GM21723 (cell line): ENCODE measurements around the gene GPR84.
"Not testable (repeated sequence)": the region's sequence is repeated elsewhere in the genome, so short reads cannot be mapped to it uniquely, and the experiment has no call there.

ENCODE experiments used
- ATAC-seq: cut with Tn5 transposase; IDR thresholded peaks from one replicate; pipeline ENCODE4 v1.9.1; 2021; ENCODE audit warnings: mild to moderate bottlenecking, moderate library complexity; ENCODE audit not compliant: unreplicated experiment

Gene GPR84

DNA sequence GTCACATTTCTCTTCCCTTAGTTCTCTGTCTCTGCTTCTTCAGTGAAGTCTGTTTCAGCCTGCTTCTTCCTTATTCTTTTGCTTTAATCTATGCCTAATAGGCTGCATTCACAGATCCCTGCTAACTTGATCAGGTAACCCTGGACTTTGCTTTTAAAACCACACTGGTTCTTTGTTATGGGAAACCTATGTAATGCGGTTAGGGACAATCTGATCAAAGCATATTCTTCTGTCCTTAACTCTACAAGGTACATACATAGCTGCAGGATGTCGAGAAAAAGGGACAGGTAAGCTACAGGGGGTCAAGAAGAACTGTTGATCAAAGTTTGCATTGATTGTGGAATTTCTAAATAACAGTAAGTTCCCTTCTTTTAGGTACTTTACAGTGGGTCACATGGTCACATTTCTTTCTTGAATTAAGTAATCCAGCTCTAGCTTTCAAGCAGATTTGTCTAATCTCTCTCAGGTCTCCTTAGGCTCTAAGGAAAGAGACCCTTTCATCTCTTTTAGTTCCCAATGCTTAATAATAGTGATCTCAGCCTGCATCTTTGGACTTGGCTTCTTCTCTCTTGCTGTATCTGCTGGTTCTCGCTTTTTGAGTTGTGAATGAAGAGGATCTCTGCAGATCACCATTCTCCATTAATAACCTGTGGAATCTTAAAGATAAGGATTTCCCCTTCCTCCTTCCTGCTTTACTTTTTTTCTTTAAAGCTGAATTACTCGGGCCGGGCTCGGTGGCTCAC lies 35.5 kb downstream of the GPR84 start:
- ATAC-seq, result no peak

DNA sequence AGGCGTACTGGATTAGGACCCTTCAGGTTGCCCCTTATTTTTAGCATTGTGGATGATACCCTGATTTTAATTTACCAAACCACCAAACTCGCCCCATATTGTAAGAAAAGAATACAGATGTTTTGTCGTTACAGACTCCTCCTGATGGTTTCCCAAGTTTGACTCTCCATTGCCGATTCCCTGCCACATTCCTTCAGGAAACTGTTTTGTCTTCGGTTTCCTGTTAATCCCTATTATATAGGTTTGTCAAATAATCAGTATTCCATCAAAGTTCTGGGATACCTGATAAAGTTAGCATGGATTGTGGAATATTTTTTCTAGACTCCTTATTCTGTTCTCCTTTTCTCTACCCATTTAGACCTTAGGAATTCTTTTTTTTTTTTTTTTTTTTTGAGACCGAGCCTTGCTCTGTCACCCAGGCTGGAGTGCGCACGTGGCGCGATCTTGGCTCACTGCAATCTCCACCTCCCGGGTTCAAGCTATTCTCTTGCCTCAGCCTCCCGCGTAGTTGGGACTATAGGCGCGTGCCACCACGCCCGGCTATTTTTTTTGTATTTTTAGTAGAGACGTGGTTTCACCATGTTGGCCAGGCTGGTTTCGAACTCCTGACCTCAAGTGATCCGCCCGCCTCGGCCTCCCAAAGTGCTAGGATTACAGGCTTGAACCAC lies 38.7 kb downstream of the GPR84 start:
- not testable (repeated sequence) for ATAC-seq

DNA sequence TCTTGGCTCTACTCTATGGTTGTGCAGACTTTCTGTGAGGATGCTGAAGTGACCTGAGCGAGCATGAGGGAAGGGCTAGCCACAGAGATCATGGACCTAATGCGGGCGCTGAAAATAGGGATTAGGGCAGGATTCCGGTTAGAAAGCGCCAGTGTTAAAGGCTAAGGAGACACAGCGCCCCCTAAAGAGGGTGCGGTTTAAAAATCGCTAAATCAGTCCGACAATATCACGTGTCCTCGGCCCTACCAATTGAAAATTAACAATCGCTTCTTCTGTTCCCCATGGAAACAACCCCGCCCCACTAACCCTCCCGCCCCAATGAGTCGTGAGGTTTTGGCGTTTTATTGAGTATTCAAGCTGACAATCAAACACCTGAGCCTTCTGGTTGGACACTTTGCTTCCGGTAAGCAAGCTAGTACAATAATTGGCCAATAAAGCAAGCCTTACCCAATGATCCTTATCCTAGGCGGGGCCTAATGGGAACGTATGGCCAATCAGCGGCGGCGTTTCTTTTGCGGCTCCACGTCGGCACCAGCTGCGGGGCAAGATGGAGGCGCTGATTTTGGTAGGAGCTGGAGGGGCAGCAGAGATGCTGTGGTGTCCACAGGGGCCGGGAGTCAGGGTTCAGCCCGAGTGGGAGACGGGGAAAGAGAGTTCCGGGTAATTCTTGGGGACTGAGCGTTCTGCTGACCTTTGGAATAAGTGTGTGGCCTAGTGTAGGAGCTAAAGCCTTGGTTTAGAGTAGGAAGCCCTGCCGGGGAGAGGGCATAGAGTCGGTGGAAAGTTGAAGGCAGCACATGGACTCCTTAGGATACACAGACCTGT lies 39.5 kb downstream of the GPR84 start, which contains the start of gene COPZ1:
Gene COPZ1 (plus strand): TSS at position 515 of the 825 bp plus-strand sequence. CDS start 33 bp downstream, at position 548.
- peak; percentile 99 for ATAC-seq

DNA sequence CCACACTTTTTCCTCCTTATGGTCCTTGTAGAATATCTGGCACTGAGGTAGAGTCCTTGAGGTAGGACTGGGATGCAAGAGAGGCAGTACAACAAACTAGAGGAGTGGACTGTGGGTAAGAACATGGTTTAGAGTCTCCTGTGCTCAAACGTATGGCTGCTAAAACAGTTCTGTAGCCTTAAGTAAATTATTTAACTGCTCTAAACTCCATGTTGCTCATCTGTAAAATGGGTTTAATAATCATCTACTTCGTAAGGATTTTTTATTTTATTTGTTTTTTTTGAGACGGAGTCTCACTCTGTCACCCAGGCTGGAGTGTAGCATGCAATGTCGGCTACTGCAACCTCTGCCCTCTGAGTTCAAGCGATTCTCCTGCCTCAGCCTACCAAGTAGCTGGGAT lies 42.9 kb downstream of the GPR84 start:
- ATAC-seq, result no peak
